Activated CD4-positive, alpha-beta T cell treated with anti-CD3 and anti-CD28 coated beads, Interleukin-2, amount 10 ng/mL, durations not matched to agents 24 days and 14 days (primary cell): Measurements from ENCODE around the gene RIBC1. TPM values are rescaled to one million over a fixed set of nuclear protein-coding genes. Genes with fewer than 3 reads are reported as not detected.

ENCODE experiments used
- DNase-seq: peaks from one replicate; pipeline ENCODE4 v3.0.0; 2022
- H3K27ac Mint-ChIP-seq: one replicate; pipeline ENCODE4 v1.8.0; 2022; ENCODE audit warnings: mild to moderate bottlenecking, mixed read lengths
- H3K27me3 Mint-ChIP-seq: one replicate; pipeline ENCODE4 v1.8.0; 2022; ENCODE audit warnings: mixed read lengths
- H3K36me3 Mint-ChIP-seq: one replicate; pipeline ENCODE4 v1.8.0; 2022; ENCODE audit warnings: low read depth, mild to moderate bottlenecking, mixed read lengths
- H3K4me1 Mint-ChIP-seq: one replicate; pipeline ENCODE4 v1.8.0; 2021; ENCODE audit warnings: mixed read lengths
- H3K4me3 Mint-ChIP-seq: one replicate; pipeline ENCODE4 v1.8.0; 2022; ENCODE audit warnings: mild to moderate bottlenecking, moderate library complexity, mixed read lengths
- H3K9me3 Mint-ChIP-seq: one replicate; pipeline ENCODE4 v1.8.0; 2021; ENCODE audit warnings: mixed read lengths
- intact Hi-C: fragments of 100-400 bp; cut with micrococcal nuclease; formaldehyde crosslinking; loops from one replicate; pipeline ENCODE4 v1.15.1; 2023
- total RNA-seq: library from RNA; stranded (reverse); gene quantifications from 2 replicates; pipeline ENCODE4 v1.2.3, GENCODE V29; 2022

The RIBC1 gene
- total RNA-seq = 0.44 and 0.54 TPM in 2 replicates

GRCh38 chrX:53422861-53423306, at the start of gene RIBC1:
TSS of gene RIBC1 (plus strand) at chrX:53422873. CDS start at chrX:53426277, 3,404 bp downstream.
- Mint-ChIP-seq H3K36me3 (peaks cover 13% of the 10 kb centered on the region), H3K27ac (peak within 1 kb of the TSS; percentile 98), H3K4me1 (peaks cover 20% of the 10 kb centered on the region), H3K9me3 (no peaks in the 10 kb centered on the region), H3K4me3 (peak within 1 kb of the TSS; percentile 98), H3K27me3 (no peaks in the 10 kb centered on the region)
- no peak for DNase-seq
- intact Hi-C loops = loop anchor here (1.0 to 5.0 kb wide), 4 partner anchors 11 to 619 kb away; partner anchors contain the start of genes HSD17B10, KDM5C and PHF8

DNA sequence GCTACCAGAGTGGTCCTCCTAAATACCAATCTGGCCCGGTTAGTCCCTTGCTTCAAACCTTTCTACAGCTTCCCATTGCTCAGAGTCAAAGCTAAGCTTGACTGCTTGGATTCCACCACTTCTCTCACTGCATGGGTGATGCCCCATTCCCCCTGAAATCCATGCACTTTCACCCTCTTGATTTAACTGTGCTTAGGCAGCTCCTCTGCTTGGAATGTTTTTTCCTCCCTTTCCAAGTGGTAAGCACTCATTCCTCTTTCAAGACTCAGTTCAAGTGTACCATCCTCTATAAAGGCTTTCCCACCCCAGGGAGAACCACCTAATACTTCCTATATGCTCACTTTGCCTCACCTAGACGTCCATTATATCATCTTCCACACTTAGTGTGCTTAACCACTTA, 49.4 kb upstream of the RIBC1 start:
- H3K27ac Mint-ChIP-seq = no peak overlapping the region
- peaks cover 9% of the 10 kb centered on the region for H3K36me3 Mint-ChIP-seq
- intact Hi-C loops = loop anchor here (10.0 kb wide), 1 partner anchor 49 kb away; no protein-coding TSS in a partner anchor
- H3K4me3 Mint-ChIP-seq = no peak overlapping the region
- DNase-seq = no peak
- no peaks in the 10 kb centered on the region for H3K4me1 Mint-ChIP-seq
- H3K9me3 Mint-ChIP-seq = no peaks in the 10 kb centered on the region
- no peaks in the 10 kb centered on the region for H3K27me3 Mint-ChIP-seq

GRCh38 chrX:53374222-53374820, 48.4 kb upstream of the RIBC1 start:
- H3K27me3 Mint-ChIP-seq = no peaks in the 10 kb centered on the region
- intact Hi-C loops = loop anchor here (10.0 kb wide), 1 partner anchor 50 kb away; no protein-coding TSS in a partner anchor
- H3K4me3 Mint-ChIP-seq = no peak overlapping the region
- DNase-seq = no peak
- H3K27ac Mint-ChIP-seq = no peak overlapping the region
- peaks cover 11% of the 10 kb centered on the region for H3K36me3 Mint-ChIP-seq
- H3K4me1 Mint-ChIP-seq = no peaks in the 10 kb centered on the region
- no peaks in the 10 kb centered on the region for H3K9me3 Mint-ChIP-seq

DNA sequence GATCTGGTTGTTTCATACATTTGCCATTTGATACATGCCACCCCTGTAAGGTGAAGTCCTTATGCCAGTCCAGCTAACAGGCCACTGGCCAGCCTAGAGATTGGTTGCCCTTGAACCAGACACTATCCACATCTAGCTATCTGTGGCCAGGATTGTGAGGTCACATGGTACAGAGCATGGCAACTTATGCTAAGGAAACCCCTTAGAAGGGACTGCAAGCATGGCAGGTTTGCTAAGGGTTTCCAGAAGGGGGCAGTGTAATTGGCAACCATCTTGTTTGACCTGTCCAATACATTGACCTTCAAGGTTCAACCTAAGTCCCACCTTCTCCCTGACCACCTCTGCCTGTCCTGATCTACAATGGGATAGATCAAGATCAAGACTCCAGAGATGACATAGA, 47.8 kb upstream of the RIBC1 start:
- Mint-ChIP-seq H3K4me1 (no peaks in the 10 kb centered on the region), H3K27ac (no peak overlapping the region), H3K27me3 (no peaks in the 10 kb centered on the region), H3K36me3 (peaks cover 15% of the 10 kb centered on the region), H3K9me3 (no peaks in the 10 kb centered on the region), H3K4me3 (no peak overlapping the region)
- no peak for DNase-seq
- intact Hi-C loops = loop anchor here (10.0 kb wide), 1 partner anchor 50 kb away; no protein-coding TSS in a partner anchor

- no peak for DNase-seq
- intact Hi-C loops = loop anchor here (10.0 kb wide), 1 partner anchor 52 kb away; no protein-coding TSS in a partner anchor
- H3K27ac Mint-ChIP-seq = no peak overlapping the region
- H3K4me1 Mint-ChIP-seq = no peaks in the 10 kb centered on the region
- H3K9me3 Mint-ChIP-seq = no peaks in the 10 kb centered on the region
- no peak overlapping the region for H3K4me3 Mint-ChIP-seq
- H3K36me3 Mint-ChIP-seq = peaks cover 28% of the 10 kb centered on the region
- no peaks in the 10 kb centered on the region for H3K27me3 Mint-ChIP-seq
Observed at GRCh38 chrX:53376888-53377287, 45.8 kb upstream of the RIBC1 start.

GRCh38 chrX:53377464-53377863, 45.2 kb upstream of the RIBC1 start:
- no peaks in the 10 kb centered on the region for H3K27me3 Mint-ChIP-seq
- H3K9me3 Mint-ChIP-seq = no peaks in the 10 kb centered on the region
- no peak overlapping the region for H3K27ac Mint-ChIP-seq
- intact Hi-C loops = loop anchor here (10.0 kb wide), 1 partner anchor 53 kb away; no protein-coding TSS in a partner anchor
- no peak for DNase-seq
- no peak overlapping the region for H3K4me3 Mint-ChIP-seq
- no peaks in the 10 kb centered on the region for H3K4me1 Mint-ChIP-seq
- peaks cover 31% of the 10 kb centered on the region for H3K36me3 Mint-ChIP-seq

GRCh38 chrX:53379008-53379710, 43.5 kb upstream of the RIBC1 start:
- peaks cover 40% of the 10 kb centered on the region for H3K36me3 Mint-ChIP-seq
- H3K27me3 Mint-ChIP-seq = no peaks in the 10 kb centered on the region
- DNase-seq = no peak
- H3K27ac Mint-ChIP-seq = no peak overlapping the region
- H3K4me1 Mint-ChIP-seq = no peaks in the 10 kb centered on the region
- no peaks in the 10 kb centered on the region for H3K9me3 Mint-ChIP-seq
- intact Hi-C loops = loop anchor here (10.0 kb wide), 1 partner anchor 54 kb away; no protein-coding TSS in a partner anchor
- no peak overlapping the region for H3K4me3 Mint-ChIP-seq

- no peak overlapping the region for H3K4me3 Mint-ChIP-seq
- no peaks in the 10 kb centered on the region for H3K4me1 Mint-ChIP-seq
- no peaks in the 10 kb centered on the region for H3K9me3 Mint-ChIP-seq
- H3K27me3 Mint-ChIP-seq = no peaks in the 10 kb centered on the region
- H3K27ac Mint-ChIP-seq = no peak overlapping the region
- peaks cover 41% of the 10 kb centered on the region for H3K36me3 Mint-ChIP-seq
- no peak for DNase-seq
- intact Hi-C loops = loop anchor here (10.0 kb wide), 1 partner anchor 55 kb away; no protein-coding TSS in a partner anchor
Observed at GRCh38 chrX:53379747-53380146, 42.9 kb upstream of the RIBC1 start.

GRCh38 chrX:53383376-53384076, 39.1 kb upstream of the RIBC1 start:
- H3K36me3 Mint-ChIP-seq = peaks cover 39% of the 10 kb centered on the region
- H3K9me3 Mint-ChIP-seq = no peaks in the 10 kb centered on the region
- DNase-seq = no peak
- no peak overlapping the region for H3K27ac Mint-ChIP-seq
- intact Hi-C loops = no loop called here
- no peaks in the 10 kb centered on the region for H3K27me3 Mint-ChIP-seq
- no peak overlapping the region for H3K4me3 Mint-ChIP-seq
- no peaks in the 10 kb centered on the region for H3K4me1 Mint-ChIP-seq

- H3K4me1 Mint-ChIP-seq = peaks cover 2% of the 10 kb centered on the region
- H3K36me3 Mint-ChIP-seq = peaks cover 36% of the 10 kb centered on the region
- H3K9me3 Mint-ChIP-seq = no peaks in the 10 kb centered on the region
- H3K27ac Mint-ChIP-seq = peak overlapping the region; percentile 47
- DNase-seq = no peak
- no peak overlapping the region for H3K4me3 Mint-ChIP-seq
- H3K27me3 Mint-ChIP-seq = no peaks in the 10 kb centered on the region
- intact Hi-C loops = no loop called here
Observed at GRCh38 chrX:53395605-53396298, 26.9 kb upstream of the RIBC1 start.

- intact Hi-C loops = no loop called here
- peaks cover 49% of the 10 kb centered on the region for H3K36me3 Mint-ChIP-seq
- no peak for DNase-seq
- no peaks in the 10 kb centered on the region for H3K9me3 Mint-ChIP-seq
- no peak overlapping the region for H3K4me3 Mint-ChIP-seq
- peaks cover 2% of the 10 kb centered on the region for H3K4me1 Mint-ChIP-seq
- H3K27ac Mint-ChIP-seq = no peak overlapping the region
- H3K27me3 Mint-ChIP-seq = no peaks in the 10 kb centered on the region
Observed at GRCh38 chrX:53398216-53398615, 24.5 kb upstream of the RIBC1 start.

GRCh38 chrX:53403535-53403934, 19.1 kb upstream of the RIBC1 start:
- no peaks in the 10 kb centered on the region for H3K27me3 Mint-ChIP-seq
- H3K4me3 Mint-ChIP-seq = no peak overlapping the region
- H3K9me3 Mint-ChIP-seq = no peaks in the 10 kb centered on the region
- H3K36me3 Mint-ChIP-seq = peaks cover 43% of the 10 kb centered on the region
- no peaks in the 10 kb centered on the region for H3K4me1 Mint-ChIP-seq
- H3K27ac Mint-ChIP-seq = no peak overlapping the region
- intact Hi-C loops = no loop called here
- no peak for DNase-seq

GRCh38 chrX:53412446-53412845, 10.2 kb upstream of the RIBC1 start:
- Mint-ChIP-seq H3K4me1 (peaks cover under 1% of the 10 kb centered on the region), H3K36me3 (peaks cover 35% of the 10 kb centered on the region), H3K9me3 (no peaks in the 10 kb centered on the region), H3K4me3 (no peak overlapping the region), H3K27me3 (no peaks in the 10 kb centered on the region), H3K27ac (no peak overlapping the region)
- intact Hi-C loops = no loop called here
- no peak for DNase-seq
